Naive thymus-derived CD4-positive, alpha-beta T cell (primary cell): ENCODE measurements around the gene PDK1. TPM values are rescaled to one million over a fixed set of nuclear protein-coding genes. Genes with fewer than 3 reads are reported as not detected.

ENCODE experiments used
- ATAC-seq: fragments of 150-1000 bp; cut with Tn5 transposase; 2 replicates; pipeline ENCODE4 v1.10.0; 2021; ENCODE audit warnings: mild to moderate bottlenecking, moderate library complexity
- CTCF ChIA-PET: fragments of 350-600 bp; sonication (Branson Sonifier 250); formaldehyde crosslinking; loops from one replicate; lab custom pipeline; 2021; ENCODE audit warnings: antibody characterized with exemption; lab: Charles Lee
- POLR2A ChIA-PET: fragments of 350-600 bp; sonication (Branson Sonifier 250); formaldehyde crosslinking; loops from one replicate; lab custom pipeline; 2021; ENCODE audit warnings: antibody characterized with exemption, inconsistent platforms; lab: Charles Lee
- DNase-seq, 9 donors: peaks; one replicate each; pipeline versions ENCODE4 v3.0.0 to v3.0.0-alpha.2; 2020 to 2022; ENCODE audit warnings: mixed read lengths in 1 of 9
- H3K27ac ChIP-seq: one replicate; pipeline ENCODE4 v1.7.0; 2013; ENCODE audit warnings: mild to moderate bottlenecking, low read depth, low read length, moderate library complexity
- H3K27me3 ChIP-seq, 2 donors: one replicate each; pipeline ENCODE4 v1.7.0; 2013; ENCODE audit warnings: low read length in 2 of 2, mild to moderate bottlenecking in 2 of 2, moderate library complexity in 2 of 2; ENCODE audit not compliant: control insufficient read depth in 2 of 2, insufficient read depth in 2 of 2
- H3K36me3 ChIP-seq, 3 experiments: 1 replicate in 2 of 3; 2 replicates in 1 of 3; pipeline ENCODE4 v1.7.0; 2013; ENCODE audit warnings: low read length in 3 of 3, mild to moderate bottlenecking in 3 of 3, moderate library complexity in 1 of 3; ENCODE audit not compliant: insufficient read depth in 3 of 3, control insufficient read depth in 2 of 3
- H3K4me1 ChIP-seq, 2 donors: one replicate each; pipeline ENCODE4 v1.7.0; 2013; ENCODE audit warnings: low read length in 2 of 2, mild to moderate bottlenecking in 2 of 2, moderate library complexity in 1 of 2; ENCODE audit not compliant: control insufficient read depth in 2 of 2, insufficient read depth in 2 of 2
- H3K4me3 ChIP-seq: 2 replicates; pipeline ENCODE4 v1.7.0; 2013; ENCODE audit warnings: mild to moderate bottlenecking, low read length
- H3K9me3 ChIP-seq, 3 experiments: 1 replicate in 2 of 3; 2 replicates in 1 of 3; pipeline ENCODE4 v1.7.0; 2013; ENCODE audit warnings: low read length in 3 of 3; ENCODE audit not compliant: control insufficient read depth in 2 of 3
- H3K27ac Mint-ChIP-seq, 9 donors: one replicate each; pipeline ENCODE4 v1.8.0; 2020 to 2022; ENCODE audit warnings: mixed read lengths in 9 of 9, mild to moderate bottlenecking in 8 of 9, moderate library complexity in 5 of 9, inconsistent platforms in 2 of 9
- H3K27me3 Mint-ChIP-seq, 5 donors: one replicate each; pipeline ENCODE4 v1.8.0; 2021 to 2022; ENCODE audit warnings: mixed read lengths in 5 of 5, mild to moderate bottlenecking in 1 of 5
- H3K36me3 Mint-ChIP-seq, 5 donors: one replicate each; pipeline ENCODE4 v1.8.0; 2020 to 2022; ENCODE audit warnings: mixed read lengths in 5 of 5, mild to moderate bottlenecking in 3 of 5, inconsistent platforms in 1 of 5
- H3K4me1 Mint-ChIP-seq, 7 donors: one replicate each; pipeline ENCODE4 v1.8.0; 2020 to 2022; ENCODE audit warnings: mixed read lengths in 7 of 7, mild to moderate bottlenecking in 3 of 7, inconsistent platforms in 1 of 7
- H3K4me3 Mint-ChIP-seq, 10 donors: one replicate each; pipeline ENCODE4 v1.8.0; 2020 to 2022; ENCODE audit warnings: mild to moderate bottlenecking in 10 of 10, mixed read lengths in 10 of 10, moderate library complexity in 6 of 10, inconsistent platforms in 2 of 10
- H3K9me3 Mint-ChIP-seq, 11 donors: one replicate each; pipeline ENCODE4 v1.8.0; 2020 to 2022; ENCODE audit warnings: mixed read lengths in 11 of 11, mild to moderate bottlenecking in 4 of 11, inconsistent platforms in 1 of 11, moderate library complexity in 1 of 11
- intact Hi-C, 2 donors: fragments of 100-400 bp; cut with micrococcal nuclease; formaldehyde crosslinking; loops; one replicate each; pipeline ENCODE4 v1.15.1; 2023
- polyA plus RNA-seq, 2 donors: library from polyadenylated mRNA; unstranded; fragments of 300-500 nt; fragmentation: Illumina TruSeq; gene quantifications; one replicate each; pipeline ENCODE4 v1.2.3, GENCODE V29; 2021
- total RNA-seq, 6 experiments: library from RNA in 5 of 6; stranded (reverse) in 5 of 6; gene quantifications; 1 replicate in 5 of 6; 2 replicates in 1 of 6; pipeline ENCODE4 v1.2.3 and lab custom pipeline; 2021 to 2026

The PDK1 gene
- total and polyA plus RNA-seq, 7 experiments from 2014 or later = 56.0 to 79.8 (median 66.6) TPM

- H3K27me3 Mint-ChIP-seq = no peaks in the 10 kb centered on the region
- Histone ChIP-seq H3K4me3 (no peak overlapping the region), H3K27me3 (no peaks in the 10 kb centered on the region), H3K27ac (no peak overlapping the region), H3K36me3 (no peaks in the 10 kb centered on the region), H3K9me3 (peaks cover 0 to 15% (median 0%) of the 10 kb centered on the region in 3 experiments), H3K4me1 (no peaks in the 10 kb centered on the region)
- ChIA-PET POLR2A (no interaction called here), CTCF (interaction anchor here (1.7 kb wide), 1 partner anchor 17 kb away, joined by 3 read pairs; no protein-coding TSS in a partner anchor)
- no peak overlapping the region for H3K27ac Mint-ChIP-seq
- H3K9me3 Mint-ChIP-seq = peaks cover 10 to 81% (median 30%) of the 10 kb centered on the region in 11 donors
- H3K4me3 Mint-ChIP-seq = no peak overlapping the region
- intact Hi-C loops = no loop called here
- peaks cover 6 to 28% (median 17%) of the 10 kb centered on the region in 5 donors for H3K36me3 Mint-ChIP-seq
- no peaks in the 10 kb centered on the region for H3K4me1 Mint-ChIP-seq
- no peak for ATAC-seq
- no peak for DNase-seq
Observed at GRCh38 chr2:172655838-172656573, 100.1 kb downstream of the PDK1 start.

Other genes with a start within 250 kb of the PDK1 start
- 100 to 1,000 TPM in 4 of 5 experiments, 10 to 100 TPM in 1; 13.1 to 179 (median 135) TPM for gene ITGA6, start 128.5 kb upstream of the PDK1 start, total RNA-seq
- gene ITGA6, start 128.5 kb upstream of the PDK1 start, polyA plus RNA-seq = 100 to 1,000 TPM in 1 of 2 donors, 10 to 100 TPM in 1; 98.9 to 102 TPM
- 1 to 10 TPM in 3 of 5 experiments, under 1 TPM in 2; 0.39 to 2.5 (median 1.4) TPM for gene RAPGEF4, start 179.8 kb downstream of the PDK1 start, total RNA-seq
- not detected for gene RAPGEF4, start 179.8 kb downstream of the PDK1 start, polyA plus RNA-seq